DOHH2 (cell line): ENCODE results near the gene DGKB.

Source experiments
- H3F3A ChIP-seq: fragments of 200-600 bp; sonication (generic), shearing (Covaris generic); 2 replicates; pipeline ENCODE4 v1.6.0; 2016; ENCODE audit warnings: antibody characterized with exemption, mild to moderate bottlenecking; ENCODE audit not compliant: control insufficient read depth, insufficient read depth
- H3K27ac ChIP-seq: fragments of 200-600 bp; sonication (generic); 2 replicates; pipeline ENCODE4 v1.5.1; 2014; ENCODE audit warnings: low read depth, mild to moderate bottlenecking, low read length, moderate library complexity
- H3K27me3 ChIP-seq: fragments of 200-600 bp; sonication (generic); 2 replicates; pipeline ENCODE4 v1.6.1; 2014; ENCODE audit warnings: mild to moderate bottlenecking, low read length, mixed read lengths; ENCODE audit not compliant: control insufficient read depth
- H3K36me3 ChIP-seq: fragments of 200-600 bp; sonication (generic); 2 replicates; pipeline ENCODE4 v1.6.1; 2014; ENCODE audit warnings: mild to moderate bottlenecking, low read length, moderate library complexity, mixed read lengths; ENCODE audit not compliant: control insufficient read depth
- H3K4me1 ChIP-seq: fragments of 200-600 bp; sonication (generic); 2 replicates; pipeline ENCODE4 v1.6.1; 2014; ENCODE audit warnings: mild to moderate bottlenecking, low read length, mixed read lengths; ENCODE audit not compliant: control insufficient read depth
- H3K4me2 ChIP-seq: fragments of 200-600 bp; sonication (generic); 2 replicates; pipeline ENCODE4 v1.6.0; 2014; ENCODE audit warnings: mild to moderate bottlenecking, low read length, moderate library complexity
- H3K4me3 ChIP-seq: fragments of 200-600 bp; sonication (generic); 2 replicates; pipeline ENCODE4 v1.5.1; 2014; ENCODE audit warnings: mild to moderate bottlenecking, low read length, mixed read lengths
- H3K79me2 ChIP-seq: fragments of 200-600 bp; sonication (generic); 2 replicates; pipeline ENCODE4 v1.6.1; 2014; ENCODE audit warnings: mild to moderate bottlenecking, low read length, mixed read lengths; ENCODE audit not compliant: control insufficient read depth
- H3K9me2 ChIP-seq: fragments of 200-600 bp; sonication (generic); replicated peaks from 2 replicates; pipeline ENCODE4 v1.6.1; 2014; ENCODE audit warnings: mild to moderate bottlenecking, low read length, mixed read lengths; ENCODE audit not compliant: control insufficient read depth
- H3K9me3 ChIP-seq: fragments of 200-600 bp; sonication (generic); 2 replicates; pipeline ENCODE4 v1.6.1; 2014; ENCODE audit warnings: antibody characterized with exemption, low read length, mixed read lengths; ENCODE audit not compliant: control insufficient read depth, insufficient read depth
- H4K20me1 ChIP-seq: fragments of 200-600 bp; sonication (generic); 2 replicates; pipeline ENCODE4 v1.6.0; 2014; ENCODE audit warnings: low read depth, mild to moderate bottlenecking, antibody characterized with exemption, low read length, moderate library complexity; ENCODE audit not compliant: control insufficient read depth, insufficient read depth
- CTCF ChIP-seq: fragments of 200-600 bp; sonication (generic); IDR thresholded peaks from one replicate; pipeline ENCODE4 v1.5.1; 2014; ENCODE audit warnings: antibody characterized with exemption, mild to moderate bottlenecking, low read depth, low read length; ENCODE audit not compliant: poor library complexity, severe bottlenecking
- EZH2phosphoT487 ChIP-seq: fragments of 200-600 bp; sonication (generic); IDR thresholded peaks from 2 replicates; pipeline ENCODE4 v1.6.1; 2017; ENCODE audit warnings: borderline replicate concordance, mild to moderate bottlenecking, antibody characterized with exemption, low read length, moderate library complexity, mixed read lengths

Gene DGKB

GRCh38 chr7:14628516-14628915, 274.0 kb downstream of the DGKB start:
- Histone ChIP-seq H3K4me2 (no peak overlapping the region), H3K79me2 (no peaks in the 10 kb centered on the region), H3K9me3 (no peaks in the 10 kb centered on the region), H3F3A (no peaks in the 10 kb centered on the region), H3K9me2 (no peaks in the 10 kb centered on the region), H3K4me3 (no peak overlapping the region), H4K20me1 (no peaks in the 10 kb centered on the region), H3K4me1 (no peaks in the 10 kb centered on the region), H3K27me3 (no peaks in the 10 kb centered on the region), H3K27ac (no peak overlapping the region), H3K36me3 (no peaks in the 10 kb centered on the region)
- no peak for TF ChIP-seq CTCF
- TF ChIP-seq EZH2phosphoT487 = no peak

GRCh38 chr7:14626076-14626475, 276.5 kb downstream of the DGKB start:
- no peaks in the 10 kb centered on the region for H3K9me3 ChIP-seq
- no peaks in the 10 kb centered on the region for H3K27me3 ChIP-seq
- no peaks in the 10 kb centered on the region for H3K4me1 ChIP-seq
- TF ChIP-seq EZH2phosphoT487 = no peak
- no peak for TF ChIP-seq CTCF
- H3K4me2 ChIP-seq = no peak overlapping the region
- H3K4me3 ChIP-seq = no peak overlapping the region
- H3K9me2 ChIP-seq = no peaks in the 10 kb centered on the region
- no peaks in the 10 kb centered on the region for H4K20me1 ChIP-seq
- no peaks in the 10 kb centered on the region for H3K36me3 ChIP-seq
- H3K79me2 ChIP-seq = no peaks in the 10 kb centered on the region
- H3F3A ChIP-seq = no peaks in the 10 kb centered on the region
- H3K27ac ChIP-seq = no peak overlapping the region

- TF ChIP-seq EZH2phosphoT487 = no peak
- no peak for TF ChIP-seq CTCF
- Histone ChIP-seq H3K9me2 (no peaks in the 10 kb centered on the region), H3K27ac (no peak overlapping the region)
These were observed 280.0 kb downstream of the DGKB start for GRCh38 chr7:14622559-14622958.

GRCh38 chr7:14606101-14606500, 296.4 kb downstream of the DGKB start:
- no peaks in the 10 kb centered on the region for H3K79me2 ChIP-seq
- no peaks in the 10 kb centered on the region for H3F3A ChIP-seq
- H3K4me1 ChIP-seq = no peaks in the 10 kb centered on the region
- H3K27ac ChIP-seq = no peak overlapping the region
- H3K27me3 ChIP-seq = no peaks in the 10 kb centered on the region
- TF ChIP-seq EZH2phosphoT487 (no peak), CTCF (no peak)
- H3K4me2 ChIP-seq = no peak overlapping the region
- H3K36me3 ChIP-seq = no peaks in the 10 kb centered on the region
- H3K9me3 ChIP-seq = no peaks in the 10 kb centered on the region
- no peaks in the 10 kb centered on the region for H3K9me2 ChIP-seq
- H3K4me3 ChIP-seq = no peak overlapping the region
- no peaks in the 10 kb centered on the region for H4K20me1 ChIP-seq

More at GRCh38 chr7:14622559-14622958, 280.0 kb downstream of the DGKB start:
- H4K20me1 ChIP-seq = no peaks in the 10 kb centered on the region
- H3F3A ChIP-seq = no peaks in the 10 kb centered on the region
- H3K36me3 ChIP-seq = no peaks in the 10 kb centered on the region
- no peak overlapping the region for H3K4me2 ChIP-seq
- no peaks in the 10 kb centered on the region for H3K4me1 ChIP-seq
- H3K9me3 ChIP-seq = no peaks in the 10 kb centered on the region
- H3K79me2 ChIP-seq = no peaks in the 10 kb centered on the region
- H3K27me3 ChIP-seq = no peaks in the 10 kb centered on the region
- H3K4me3 ChIP-seq = no peak overlapping the region
